ENCODE data around the gene NDUFS8.

The NDUFS8 gene

DNA sequence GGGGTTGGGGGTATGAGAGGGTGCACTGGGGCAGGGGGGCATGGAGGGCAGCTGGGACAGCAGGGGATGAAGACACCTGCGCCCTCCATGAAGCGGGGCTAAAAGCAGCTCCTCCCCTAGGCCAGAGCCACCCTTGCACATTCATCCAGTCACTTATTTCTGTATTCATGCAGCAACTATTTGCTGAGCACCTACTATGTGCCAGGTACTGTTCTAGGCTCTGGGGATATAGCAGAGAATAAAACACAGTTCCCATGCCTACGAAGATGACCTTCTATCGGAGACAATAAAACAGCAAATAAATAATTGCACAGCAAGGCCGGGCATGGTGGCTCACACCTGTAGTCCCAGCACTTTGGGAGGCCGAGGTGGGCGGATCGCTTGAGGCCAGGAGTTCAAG lies 15.0 kb upstream of the NDUFS8 start:
- DNase-seq (ENCODE audit: low spot score) = no peak

GRCh38 chr11:68016161-68016903 lies 14.1 kb upstream of the NDUFS8 start:
- no peak for DNase-seq (ENCODE audit: low spot score)

GRCh38 chr11:68016904-68017817 lies 13.3 kb upstream of the NDUFS8 start:
- DNase-seq (ENCODE audit: low spot score) = peak; percentile 69

- no peak for DNase-seq (ENCODE audit: low spot score)
These were observed 12.3 kb upstream of the NDUFS8 start for GRCh38 chr11:68017980-68018729.

GRCh38 chr11:68018730-68019190 lies 11.7 kb upstream of the NDUFS8 start:
- DNase-seq (ENCODE audit: low spot score) = no peak

GRCh38 chr11:68019486-68019885 lies 11.0 kb upstream of the NDUFS8 start:
- DNase-seq (ENCODE audit: low spot score) = no peak

- DNase-seq (ENCODE audit: low spot score) = no peak
These were observed 9.9 kb upstream of the NDUFS8 start for GRCh38 chr11:68020575-68020974.

DNA sequence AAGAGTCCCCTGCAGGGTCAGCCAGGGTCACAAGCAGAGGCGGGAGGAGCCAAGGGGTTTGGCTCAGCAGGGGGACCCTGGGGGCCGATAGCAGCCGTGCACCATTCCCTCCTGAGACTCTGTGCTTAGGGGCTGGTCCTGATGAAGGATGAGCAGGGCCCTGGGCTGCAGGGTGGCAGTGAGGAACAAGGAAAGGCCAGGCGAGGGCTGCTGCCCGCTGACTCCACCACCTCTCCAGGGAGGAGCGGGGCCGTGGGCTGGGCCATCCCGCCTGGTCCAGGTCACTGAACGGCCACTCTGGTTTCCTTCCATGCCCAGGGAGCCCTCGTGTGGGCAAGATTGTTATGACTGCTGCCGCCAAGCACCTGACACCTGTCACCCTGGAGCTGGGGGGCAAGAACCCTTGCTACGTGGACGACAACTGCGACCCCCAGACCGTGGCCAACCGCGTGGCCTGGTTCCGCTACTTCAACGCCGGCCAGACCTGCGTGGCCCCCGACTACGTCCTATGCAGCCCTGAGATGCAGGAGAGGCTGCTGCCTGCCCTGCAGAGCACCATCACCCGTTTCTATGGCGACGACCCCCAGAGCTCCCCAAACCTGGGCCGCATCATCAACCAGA lies 9.2 kb upstream of the NDUFS8 start:
- DNase-seq (ENCODE audit: low spot score) = no peak

DNA sequence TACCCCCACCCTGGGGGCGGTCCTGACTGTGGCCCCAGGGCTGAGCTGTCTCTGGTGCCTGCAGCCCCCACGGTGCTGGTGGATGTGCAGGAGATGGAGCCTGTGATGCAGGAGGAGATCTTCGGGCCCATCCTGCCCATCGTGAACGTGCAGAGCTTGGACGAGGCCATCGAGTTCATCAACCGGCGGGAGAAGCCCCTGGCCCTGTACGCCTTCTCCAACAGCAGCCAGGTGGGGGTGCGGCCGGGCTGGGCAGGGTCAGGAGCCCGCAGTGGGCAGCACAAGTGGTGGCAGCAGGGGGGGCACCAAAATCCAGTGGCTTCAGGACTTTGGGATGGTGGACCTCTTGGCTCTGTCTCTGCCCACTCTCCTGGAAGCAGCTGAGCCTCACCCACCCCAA lies 8.0 kb upstream of the NDUFS8 start:
- no peak for DNase-seq (ENCODE audit: low spot score)

GRCh38 chr11:68024508-68024907 lies 6.0 kb upstream of the NDUFS8 start:
- no peak for DNase-seq (ENCODE audit: low spot score)

DNA sequence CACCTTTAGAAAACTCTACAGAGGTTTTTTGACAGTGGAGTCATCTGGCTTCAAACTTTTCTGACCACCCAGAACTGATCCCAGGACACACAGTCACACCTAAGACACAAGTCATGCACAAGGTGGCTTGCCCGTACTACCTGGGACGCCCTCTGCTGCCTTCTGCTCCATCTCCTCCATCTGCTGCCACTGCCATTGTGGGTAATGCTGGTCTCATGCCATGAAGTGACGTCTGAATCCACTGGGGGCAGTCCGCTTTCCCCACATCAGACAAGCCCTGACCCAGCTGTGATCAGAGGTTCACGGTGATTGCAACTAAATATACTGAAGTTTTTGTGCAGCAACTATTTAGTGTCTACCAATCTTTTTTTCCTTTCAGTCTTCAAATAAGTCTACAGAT lies 5.4 kb upstream of the NDUFS8 start:
- no peak for DNase-seq (ENCODE audit: low spot score)

DNA sequence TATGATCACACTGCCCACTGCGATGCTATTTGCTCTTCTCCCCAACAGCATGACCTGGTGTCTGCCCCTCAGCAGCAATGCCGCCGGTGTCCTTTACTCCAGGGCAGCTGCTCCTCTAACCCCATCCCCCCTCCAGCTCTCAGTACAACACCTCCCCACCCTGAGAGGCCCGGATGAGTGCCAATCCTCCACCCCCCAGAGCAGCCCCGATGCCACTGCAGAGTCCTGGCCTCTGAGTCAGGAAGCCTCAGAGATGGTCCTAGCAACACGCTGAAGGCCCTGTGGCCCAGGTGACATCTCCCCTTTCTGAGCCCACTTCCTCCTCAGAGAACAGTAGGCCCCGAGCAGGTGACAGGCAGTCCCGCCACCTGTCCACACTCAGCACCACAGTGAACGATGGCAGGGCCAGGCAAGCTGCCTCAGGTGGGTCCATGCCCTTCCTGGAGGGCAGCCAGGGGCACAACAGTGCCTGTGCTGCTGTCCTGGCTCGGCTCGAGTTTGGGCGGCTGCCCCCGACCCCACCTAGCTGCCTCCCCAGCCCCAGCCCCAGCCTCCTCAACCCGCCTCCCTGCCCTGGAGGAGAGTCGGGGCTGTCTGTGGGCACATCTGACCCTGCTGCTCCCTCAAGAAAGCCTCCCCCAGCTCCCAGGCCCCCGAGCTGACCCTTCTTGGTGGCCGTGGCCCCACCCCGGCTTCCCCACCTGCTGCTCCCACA lies 3.9 kb upstream of the NDUFS8 start:
- DNase-seq (ENCODE audit: low spot score) = no peak

- DNase-seq (ENCODE audit: low spot score) = no peak
These were observed 2.8 kb upstream of the NDUFS8 start for GRCh38 chr11:68027667-68028066.

DNA sequence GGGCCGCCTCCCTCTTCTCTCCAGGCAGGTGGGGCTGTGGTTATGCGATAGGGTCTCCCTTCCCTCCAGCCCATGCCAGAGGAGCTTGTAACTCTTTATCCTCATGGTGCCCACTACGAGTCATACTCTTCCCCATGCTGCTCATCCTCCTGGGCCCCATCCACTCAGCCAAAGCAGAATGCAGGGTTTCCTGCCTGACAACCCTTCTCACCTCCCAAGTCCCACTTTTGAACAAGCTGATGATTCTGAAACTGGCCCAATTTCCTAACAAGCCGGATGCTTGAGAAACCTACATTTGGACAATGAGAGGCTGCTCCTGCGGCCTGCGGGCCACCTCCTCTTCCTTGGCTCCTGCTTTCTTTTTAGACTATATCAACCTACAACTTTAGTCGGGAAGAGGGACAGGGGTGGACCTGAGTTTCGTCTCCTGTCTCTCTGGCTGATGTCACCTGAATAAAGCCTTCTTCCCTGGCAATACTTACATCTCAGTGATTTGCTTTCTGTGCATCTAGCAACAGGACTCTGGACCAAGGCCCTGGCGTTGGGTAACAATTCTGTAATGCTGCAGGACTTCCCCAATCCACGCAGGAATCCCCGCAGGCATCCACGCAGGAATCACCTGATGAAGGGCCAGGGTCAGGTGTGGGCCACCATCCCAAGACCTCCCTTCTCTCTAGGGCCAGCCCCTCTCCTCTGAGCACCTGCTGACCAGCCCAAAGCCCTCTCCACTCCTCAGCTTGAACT lies 1.5 kb upstream of the NDUFS8 start:
- no peak for DNase-seq (ENCODE audit: low spot score)

- no peak for DNase-seq (ENCODE audit: low spot score)
These were observed 623 bp downstream of the NDUFS8 start for GRCh38 chr11:68031144-68031464.

DNA sequence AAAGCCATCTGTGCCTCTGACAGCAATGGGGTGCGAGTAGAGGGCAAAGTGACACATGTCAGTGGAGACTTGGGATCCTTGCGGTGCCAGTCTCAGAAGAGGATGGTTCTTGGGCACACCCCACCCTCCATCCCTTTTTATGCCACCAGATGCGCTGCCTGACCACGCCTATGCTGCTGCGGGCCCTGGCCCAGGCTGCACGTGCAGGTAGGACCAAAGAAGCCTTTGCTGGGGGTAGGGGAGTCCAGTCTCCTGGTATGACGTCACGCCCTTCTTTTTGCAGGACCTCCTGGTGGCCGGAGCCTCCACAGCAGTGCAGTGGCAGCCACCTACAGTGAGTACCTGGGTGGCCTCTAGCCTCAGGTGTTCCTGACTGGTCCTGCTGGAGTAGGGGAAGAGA lies 1.5 kb downstream of the NDUFS8 start:
- no peak for DNase-seq (ENCODE audit: low spot score)

DNA sequence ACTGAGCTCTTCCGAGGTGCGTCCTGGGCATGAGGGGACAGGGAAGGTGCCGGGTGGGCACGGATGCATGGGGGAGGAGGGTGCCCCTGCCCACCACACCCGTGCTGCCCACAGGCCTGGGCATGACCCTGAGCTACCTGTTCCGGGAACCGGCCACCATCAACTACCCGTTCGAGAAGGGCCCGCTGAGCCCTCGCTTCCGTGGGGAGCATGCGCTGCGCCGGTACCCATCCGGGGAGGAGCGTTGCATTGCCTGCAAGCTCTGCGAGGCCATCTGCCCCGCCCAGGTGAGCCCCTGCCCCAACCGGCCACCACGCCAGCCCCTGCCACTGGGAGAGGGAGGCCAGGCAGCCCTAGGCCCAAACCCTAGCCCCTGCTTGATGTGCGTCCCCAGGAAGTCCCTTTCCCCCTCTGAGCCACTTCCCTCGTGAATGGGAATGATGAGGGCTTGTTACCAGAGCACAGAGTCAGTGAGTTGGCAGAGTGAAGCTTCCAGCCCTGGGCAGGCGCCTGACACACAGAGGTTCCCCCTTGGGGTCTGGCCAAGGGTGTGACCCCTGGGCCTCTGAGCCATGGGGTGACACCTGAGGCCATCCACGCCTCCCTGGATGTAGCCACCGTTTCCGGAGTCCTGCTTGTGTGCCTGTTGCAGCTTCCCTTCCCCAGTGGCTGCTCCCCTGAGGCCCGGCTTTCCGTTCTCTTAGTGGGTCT lies 2.7 kb downstream of the NDUFS8 start:
- DNase-seq (ENCODE audit: low spot score) = no peak

DNA sequence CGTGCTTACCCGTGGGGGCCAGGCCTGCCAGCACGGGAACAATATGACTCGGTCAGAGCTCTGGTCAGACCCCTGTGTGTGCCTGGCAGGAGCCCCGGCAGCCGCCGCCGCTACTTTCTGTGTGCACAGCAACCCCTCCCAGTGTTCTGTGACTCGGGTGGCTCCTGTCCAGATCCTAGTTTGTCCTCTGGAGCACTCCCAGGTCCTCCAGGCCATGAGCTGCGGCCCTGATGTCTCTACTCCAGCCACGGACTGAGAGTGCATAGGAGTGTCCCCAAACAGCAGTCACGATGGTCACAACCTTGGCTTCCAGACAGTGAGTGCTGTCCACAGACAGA lies 3.2 kb downstream of the NDUFS8 start:
- no peak for DNase-seq (ENCODE audit: low spot score)

GRCh38 chr11:68035266-68035876 lies 4.9 kb downstream of the NDUFS8 start:
- no peak for DNase-seq (ENCODE audit: low spot score)

Data from COLO829 (cell line).